Fibroblast of pulmonary artery (primary cell): ENCODE measurements around the gene CNNM3.
A peak's percentile ranks its signal among the peaks of the same experiment; 100 is the strongest.

Experiments
- DNase-seq: peaks from one replicate; pipeline ENCODE4 v3.0.0-alpha.2; 2010; ENCODE audit warnings: low read depth
- H3K4me3 ChIP-seq: replicated peaks from 2 replicates; pipeline ENCODE4 v1.5.1; 2011; ENCODE audit warnings: low read depth, mild to moderate bottlenecking, control low read depth, low read length, moderate library complexity
- CTCF ChIP-seq: IDR thresholded peaks from 2 replicates; pipeline ENCODE4 v1.5.1; 2011; ENCODE audit warnings: mild to moderate bottlenecking, control low read depth, low read length, inconsistent platforms; ENCODE audit errors: missing control alignments

Gene CNNM3

GRCh38 chr2:96819128-96819875 is 3.2 kb downstream of the CNNM3 start:
- DNase-seq: no peak
- TF ChIP-seq CTCF: no peak
- no peak overlapping the region for H3K4me3 ChIP-seq

GRCh38 chr2:96819876-96820511 is 3.9 kb downstream of the CNNM3 start:
- DNase-seq: no peak
- no peak for TF ChIP-seq CTCF
- no peak overlapping the region for H3K4me3 ChIP-seq

- no peak for TF ChIP-seq CTCF
- no peak for DNase-seq
- H3K4me3 ChIP-seq: no peak overlapping the region
Observed at GRCh38 chr2:96821113-96821675, 5.1 kb downstream of the CNNM3 start.

GRCh38 chr2:96822786-96823185 is 6.7 kb downstream of the CNNM3 start:
- no peak overlapping the region for H3K4me3 ChIP-seq
- DNase-seq: no peak
- no peak for TF ChIP-seq CTCF

GRCh38 chr2:96823198-96823597 is 7.1 kb downstream of the CNNM3 start:
- no peak overlapping the region for H3K4me3 ChIP-seq
- no peak for DNase-seq
- no peak for TF ChIP-seq CTCF

GRCh38 chr2:96824079-96824870 is 8.2 kb downstream of the CNNM3 start:
- no peak for TF ChIP-seq CTCF
- no peak overlapping the region for H3K4me3 ChIP-seq
- peak; percentile 72 for DNase-seq
